Panc1 (cell line): ENCODE data around the gene TRAPPC10.

Experiments used
- SIN3A ChIP-seq: IDR thresholded peaks from 2 replicates; pipeline ENCODE4 v1.6.1; 2012; ENCODE audit warnings: low read depth, mild to moderate bottlenecking, low read length, moderate library complexity, borderline replicate concordance; ENCODE audit not compliant: insufficient read depth
- TF ChIP-seq, protein P1 (sequence below): fragments of 450-650 bp; IDR thresholded peaks from 2 replicates; pipeline ENCODE4 v1.5.1; 2017; ENCODE audit warnings: mild to moderate bottlenecking

DNA sequence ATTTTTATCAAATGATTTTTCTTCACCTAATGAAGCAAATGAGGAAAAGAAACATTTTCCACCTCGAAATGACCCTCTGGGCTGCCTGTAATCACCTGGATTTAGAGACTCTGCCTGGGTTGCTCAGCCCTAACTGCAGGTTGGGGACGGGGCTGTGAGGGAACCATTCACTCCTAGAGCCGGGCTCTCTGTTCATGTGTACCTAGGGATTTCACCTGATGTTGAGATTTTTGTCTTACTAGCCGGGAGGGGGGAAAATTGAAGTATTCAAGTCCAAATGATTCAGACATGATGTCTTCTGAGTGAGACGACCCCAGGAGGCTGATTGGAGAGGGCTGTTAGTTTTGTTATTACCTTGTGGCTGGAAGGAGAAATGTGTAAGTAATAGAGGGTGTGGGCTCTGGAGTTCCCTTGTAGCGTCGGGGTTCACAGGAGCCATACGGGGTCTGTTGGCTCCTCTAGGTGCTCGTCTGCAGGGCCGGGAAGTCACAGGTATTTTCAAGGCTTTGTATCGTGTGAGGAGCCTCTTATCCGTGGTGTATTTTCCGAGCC lies 52.8 kb downstream of the TRAPPC10 start:
- TF ChIP-seq, protein P1, sequence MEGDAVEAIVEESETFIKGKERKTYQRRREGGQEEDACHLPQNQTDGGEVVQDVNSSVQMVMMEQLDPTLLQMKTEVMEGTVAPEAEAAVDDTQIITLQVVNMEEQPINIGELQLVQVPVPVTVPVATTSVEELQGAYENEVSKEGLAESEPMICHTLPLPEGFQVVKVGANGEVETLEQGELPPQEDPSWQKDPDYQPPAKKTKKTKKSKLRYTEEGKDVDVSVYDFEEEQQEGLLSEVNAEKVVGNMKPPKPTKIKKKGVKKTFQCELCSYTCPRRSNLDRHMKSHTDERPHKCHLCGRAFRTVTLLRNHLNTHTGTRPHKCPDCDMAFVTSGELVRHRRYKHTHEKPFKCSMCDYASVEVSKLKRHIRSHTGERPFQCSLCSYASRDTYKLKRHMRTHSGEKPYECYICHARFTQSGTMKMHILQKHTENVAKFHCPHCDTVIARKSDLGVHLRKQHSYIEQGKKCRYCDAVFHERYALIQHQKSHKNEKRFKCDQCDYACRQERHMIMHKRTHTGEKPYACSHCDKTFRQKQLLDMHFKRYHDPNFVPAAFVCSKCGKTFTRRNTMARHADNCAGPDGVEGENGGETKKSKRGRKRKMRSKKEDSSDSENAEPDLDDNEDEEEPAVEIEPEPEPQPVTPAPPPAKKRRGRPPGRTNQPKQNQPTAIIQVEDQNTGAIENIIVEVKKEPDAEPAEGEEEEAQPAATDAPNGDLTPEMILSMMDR, result no peak
- TF ChIP-seq SIN3A, result no peak
